Karpas-422 (cell line): ENCODE measurements around the gene KSR1. TPM values are rescaled to one million over a fixed set of nuclear protein-coding genes. Genes with fewer than 3 reads are reported as not detected.
"Not testable (repeated sequence)": the region's sequence is repeated elsewhere in the genome, so short reads cannot be mapped to it uniquely, and the experiment has no call there.

Source experiments
- DNase-seq: peaks from one replicate; pipeline ENCODE4 v3.0.0-alpha.2; 2015
- H2AFZ ChIP-seq: fragments of 200-600 bp; sonication (generic); 2 replicates; pipeline ENCODE4 v1.6.1; 2014; ENCODE audit warnings: antibody characterized with exemption, low read length, mixed read lengths
- H3K27ac ChIP-seq: fragments of 200-600 bp; sonication (generic); 2 replicates; pipeline ENCODE4 v1.5.1; 2014; ENCODE audit warnings: mild to moderate bottlenecking, low read length, moderate library complexity
- H3K27me3 ChIP-seq: fragments of 200-600 bp; sonication (generic); 2 replicates; pipeline ENCODE4 v1.6.1; 2014; ENCODE audit warnings: low read length, mixed read lengths
- H3K36me3 ChIP-seq: fragments of 200-600 bp; sonication (generic); 2 replicates; pipeline ENCODE4 v1.6.1; 2014; ENCODE audit warnings: low read length, mixed read lengths; ENCODE audit not compliant: insufficient read depth
- H3K4me1 ChIP-seq: fragments of 200-600 bp; sonication (generic); 2 replicates; pipeline ENCODE4 v1.6.1; 2014; ENCODE audit warnings: mild to moderate bottlenecking, low read length, mixed read lengths
- H3K4me2 ChIP-seq: fragments of 200-600 bp; sonication (generic); 2 replicates; pipeline ENCODE4 v1.6.1; 2014; ENCODE audit warnings: low read length, low read depth, mild to moderate bottlenecking; ENCODE audit not compliant: poor library complexity, severe bottlenecking
- H3K4me3 ChIP-seq: fragments of 200-600 bp; sonication (generic); 2 replicates; pipeline ENCODE4 v1.5.1; 2014; ENCODE audit warnings: mild to moderate bottlenecking, antibody characterized with exemption, low read length, mixed read lengths
- H3K79me2 ChIP-seq: fragments of 200-600 bp; sonication (generic); 2 replicates; pipeline ENCODE4 v1.6.1; 2014; ENCODE audit warnings: mild to moderate bottlenecking, low read length, mixed read lengths
- H3K9ac ChIP-seq: fragments of 200-600 bp; sonication (generic); 2 replicates; pipeline ENCODE4 v1.6.0; 2014; ENCODE audit warnings: low read length
- H3K9me2 ChIP-seq: fragments of 200-600 bp; sonication (generic), shearing (Covaris generic); replicated peaks from 2 replicates; pipeline ENCODE4 v1.6.0; 2014; ENCODE audit warnings: mild to moderate bottlenecking, low read length, moderate library complexity; ENCODE audit not compliant: insufficient read depth
- H3K9me3 ChIP-seq: fragments of 300-700, 200-600 bp; sonication (generic); 2 replicates; pipeline ENCODE4 v1.6.1; 2014; ENCODE audit warnings: low read length, mixed read lengths
- H4K20me1 ChIP-seq: fragments of 200-600 bp; sonication (generic); 2 replicates; pipeline ENCODE4 v1.6.1; 2014; ENCODE audit warnings: mild to moderate bottlenecking, antibody characterized with exemption, low read length, low read depth; ENCODE audit not compliant: insufficient read depth
- total RNA-seq: library from RNA; depleted of rRNA; stranded (reverse); fragments of >200 nt; shearing (Covaris generic); gene quantifications from 2 replicates; pipeline ENCODE4 v1.2.3, GENCODE V29; 2014; ENCODE audit warnings: low replicate concordance

The KSR1 gene
- total RNA-seq, 1 experiment from 2014 or later: 0.52 TPM

DNA sequence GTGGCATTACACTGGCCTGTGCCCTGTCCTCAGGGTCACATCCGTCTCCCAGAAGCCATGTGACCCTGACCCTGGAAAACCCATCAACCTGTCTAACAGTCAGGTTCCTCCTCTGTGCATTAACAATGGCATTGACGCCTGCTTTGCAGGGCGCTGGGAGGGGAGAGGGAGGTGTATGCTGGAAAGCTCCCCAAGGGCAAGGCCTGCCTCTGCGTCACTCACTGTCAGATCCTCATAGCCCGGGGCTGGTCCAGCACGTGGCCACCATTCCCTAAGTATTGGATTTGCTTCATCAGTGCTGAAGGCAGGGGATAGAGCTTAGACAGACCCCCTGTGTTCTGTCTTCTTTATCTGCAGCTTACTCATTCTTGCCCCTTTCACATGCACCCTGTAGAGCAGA, 210.0 kb downstream of the KSR1 start:
- H3K27me3 ChIP-seq, H3K4me2 ChIP-seq, H4K20me1 ChIP-seq, H2AFZ ChIP-seq, H3K9me3 ChIP-seq, H3K36me3 ChIP-seq, H3K4me3 ChIP-seq, H3K27ac ChIP-seq, H3K4me1 ChIP-seq, DNase-seq, H3K9me2 ChIP-seq, H3K79me2 ChIP-seq, H3K9ac ChIP-seq: not testable (repeated sequence)

- no peak overlapping the region for H2AFZ ChIP-seq
- no peaks in the 10 kb centered on the region for H3K9me3 ChIP-seq
- no peaks in the 10 kb centered on the region for H3K9me2 ChIP-seq
- no peaks in the 10 kb centered on the region for H3K4me1 ChIP-seq
- H3K4me2 ChIP-seq: no peak overlapping the region
- no peaks in the 10 kb centered on the region for H4K20me1 ChIP-seq
- no peak overlapping the region for H3K9ac ChIP-seq
- no peaks in the 10 kb centered on the region for H3K79me2 ChIP-seq
- no peak for DNase-seq
- no peak overlapping the region for H3K27ac ChIP-seq
- H3K36me3 ChIP-seq: no peaks in the 10 kb centered on the region
- H3K27me3 ChIP-seq: no peaks in the 10 kb centered on the region
- H3K4me3 ChIP-seq: no peak overlapping the region
Measured at GRCh38 chr17:27666831-27667560, 210.7 kb downstream of the KSR1 start.

DNA sequence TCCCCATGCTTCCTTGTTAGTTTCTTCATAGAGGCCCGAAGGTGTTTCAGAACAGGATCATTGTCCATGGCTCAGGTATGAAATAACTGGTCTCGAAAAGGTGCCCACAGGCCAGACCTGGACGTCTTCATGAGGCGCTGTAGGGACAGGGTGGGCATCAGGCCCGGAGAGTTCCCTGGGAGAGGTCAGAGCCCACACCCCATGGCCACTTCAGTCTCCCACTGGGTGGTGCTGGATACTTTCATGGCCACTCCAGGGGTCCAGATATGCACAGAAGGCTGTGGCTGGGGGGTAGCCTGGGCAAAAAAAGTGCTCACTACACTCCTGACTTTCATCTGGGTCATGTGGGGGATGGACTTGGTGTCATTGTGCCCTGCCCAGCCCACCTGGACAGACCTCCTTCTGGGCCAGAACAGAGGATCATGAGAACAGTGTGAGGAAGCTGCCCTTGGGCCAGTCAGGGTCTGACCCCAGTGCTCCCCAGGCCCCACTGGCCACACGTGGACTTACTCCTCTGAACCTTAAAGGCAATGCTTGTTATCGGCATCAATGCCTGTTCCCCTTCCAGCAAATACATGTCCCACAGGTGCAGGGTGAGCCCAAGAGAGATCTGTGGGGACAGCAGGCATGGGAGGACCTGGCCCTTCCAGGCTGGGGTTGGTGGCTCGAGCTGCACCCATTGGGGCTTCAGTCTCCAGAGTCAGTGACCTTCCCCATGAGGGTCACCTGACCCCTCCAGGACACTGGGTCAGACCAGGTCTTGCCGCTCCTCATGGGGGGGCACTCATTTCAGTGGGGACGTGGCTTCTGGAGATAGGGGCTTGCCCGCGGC, 211.6 kb downstream of the KSR1 start:
- H3K4me3 ChIP-seq: no peak overlapping the region
- no peaks in the 10 kb centered on the region for H3K79me2 ChIP-seq
- no peak overlapping the region for H3K9ac ChIP-seq
- H3K4me1 ChIP-seq: no peaks in the 10 kb centered on the region
- no peak overlapping the region for H3K4me2 ChIP-seq
- DNase-seq: no peak
- no peak overlapping the region for H3K27ac ChIP-seq
- no peaks in the 10 kb centered on the region for H3K36me3 ChIP-seq
- H3K9me2 ChIP-seq: no peaks in the 10 kb centered on the region
- H3K27me3 ChIP-seq: no peaks in the 10 kb centered on the region
- H4K20me1 ChIP-seq: no peaks in the 10 kb centered on the region
- no peak overlapping the region for H2AFZ ChIP-seq
- no peaks in the 10 kb centered on the region for H3K9me3 ChIP-seq

GRCh38 chr17:27668488-27668823, 212.2 kb downstream of the KSR1 start:
- Histone ChIP-seq H2AFZ (no peak overlapping the region), H3K36me3 (no peaks in the 10 kb centered on the region), H3K4me3 (no peak overlapping the region), H3K9me3 (no peaks in the 10 kb centered on the region), H3K9ac (no peak overlapping the region), H3K4me2 (no peak overlapping the region), H3K4me1 (no peaks in the 10 kb centered on the region), H3K9me2 (no peaks in the 10 kb centered on the region), H3K27ac (no peak overlapping the region), H3K27me3 (no peaks in the 10 kb centered on the region), H3K79me2 (no peaks in the 10 kb centered on the region), H4K20me1 (no peaks in the 10 kb centered on the region)
- no peak for DNase-seq

- Histone ChIP-seq H3K79me2 (no peaks in the 10 kb centered on the region), H3K4me1 (no peaks in the 10 kb centered on the region), H3K36me3 (no peaks in the 10 kb centered on the region), H4K20me1 (no peaks in the 10 kb centered on the region), H2AFZ (no peak overlapping the region), H3K9me2 (no peaks in the 10 kb centered on the region), H3K27me3 (no peaks in the 10 kb centered on the region), H3K4me2 (no peak overlapping the region), H3K9ac (no peak overlapping the region), H3K27ac (no peak overlapping the region), H3K4me3 (no peak overlapping the region), H3K9me3 (no peaks in the 10 kb centered on the region)
- no peak for DNase-seq
Measured at GRCh38 chr17:27669136-27669535, 212.9 kb downstream of the KSR1 start.

GRCh38 chr17:27669850-27670249, 213.6 kb downstream of the KSR1 start:
- Histone ChIP-seq H3K9ac (no peak overlapping the region), H3K27ac (no peak overlapping the region)

GRCh38 chr17:27670791-27671590, 214.7 kb downstream of the KSR1 start:
- H4K20me1 ChIP-seq: no peaks in the 10 kb centered on the region
- H3K4me2 ChIP-seq: no peak overlapping the region
- H3K9me2 ChIP-seq: no peaks in the 10 kb centered on the region
- no peaks in the 10 kb centered on the region for H3K27me3 ChIP-seq
- H3K4me3 ChIP-seq: no peak overlapping the region
- no peaks in the 10 kb centered on the region for H3K9me3 ChIP-seq
- no peaks in the 10 kb centered on the region for H3K4me1 ChIP-seq
- H2AFZ ChIP-seq: no peak overlapping the region
- no peaks in the 10 kb centered on the region for H3K79me2 ChIP-seq
- no peak for DNase-seq
- no peak overlapping the region for H3K9ac ChIP-seq
- no peaks in the 10 kb centered on the region for H3K36me3 ChIP-seq
- no peak overlapping the region for H3K27ac ChIP-seq

More at GRCh38 chr17:27669850-27670249, 213.6 kb downstream of the KSR1 start:
- no peak overlapping the region for H3K4me2 ChIP-seq
- no peak overlapping the region for H3K4me3 ChIP-seq
- no peaks in the 10 kb centered on the region for H3K27me3 ChIP-seq
- no peaks in the 10 kb centered on the region for H3K9me3 ChIP-seq
- H2AFZ ChIP-seq: no peak overlapping the region
- H3K9me2 ChIP-seq: no peaks in the 10 kb centered on the region
- no peak for DNase-seq
- no peaks in the 10 kb centered on the region for H4K20me1 ChIP-seq
- no peaks in the 10 kb centered on the region for H3K36me3 ChIP-seq
- H3K79me2 ChIP-seq: no peaks in the 10 kb centered on the region
- H3K4me1 ChIP-seq: no peaks in the 10 kb centered on the region

DNA sequence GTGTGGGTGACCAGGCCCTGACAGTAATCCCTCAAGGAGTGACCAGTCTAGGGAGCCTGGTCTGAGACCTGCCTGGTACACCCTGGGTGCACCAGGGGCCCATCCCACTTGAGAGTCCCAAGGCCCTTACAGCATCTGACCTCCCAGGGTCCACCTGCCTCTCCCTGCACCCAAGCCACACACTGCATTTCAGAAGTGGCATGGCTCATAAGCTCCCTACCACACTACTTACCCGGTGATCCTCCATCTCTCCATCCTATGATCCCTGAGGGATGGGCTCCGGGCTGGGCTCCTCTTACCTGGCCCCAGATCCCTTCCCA, 215.3 kb downstream of the KSR1 start:
- Histone ChIP-seq H3K27me3 (no peaks in the 10 kb centered on the region), H3K4me1 (no peaks in the 10 kb centered on the region), H3K9ac (no peak overlapping the region), H3K79me2 (no peaks in the 10 kb centered on the region), H4K20me1 (no peaks in the 10 kb centered on the region), H3K9me2 (no peaks in the 10 kb centered on the region), H3K4me2 (no peak overlapping the region), H2AFZ (no peak overlapping the region), H3K27ac (no peak overlapping the region), H3K9me3 (no peaks in the 10 kb centered on the region), H3K36me3 (no peaks in the 10 kb centered on the region), H3K4me3 (no peak overlapping the region)
- no peak for DNase-seq
